Hepatocyte (in vitro differentiated cells): Measurements from ENCODE around the gene GRK4.

Experiments
- CTCF ChIP-seq: fragments of 200-600 bp; sonication (generic); IDR thresholded peaks from 2 replicates; pipeline ENCODE4 v1.5.1; 2016; ENCODE audit warnings: antibody characterized with exemption, mild to moderate bottlenecking; ENCODE audit not compliant: poor library complexity
- EZH2 ChIP-seq: fragments of 200-600 bp; sonication (generic); IDR thresholded peaks from 2 replicates; pipeline ENCODE4 v1.6.1; 2016; ENCODE audit warnings: antibody characterized with exemption, mild to moderate bottlenecking, borderline replicate concordance

- no peak for TF ChIP-seq CTCF
- no peak for TF ChIP-seq EZH2
Observed at GRCh38 chr4:2941138-2942036, 22.0 kb upstream of the GRK4 start.
